ENCODE data around the gene WNT2B. TPM values are rescaled to one million over a fixed set of nuclear protein-coding genes. Genes with fewer than 3 reads are reported as not detected.

WNT2B gene
- total and polyA plus RNA-seq, 10 of the 15 experiments (the other 5 are each of a cell fraction or from before 2014, with no cell fraction given), result 0.02 to 1.1 (median 0.14) TPM

GRCh38 chr1:112538883-112539282, 30.1 kb downstream of the WNT2B start:
- Histone ChIP-seq H4K20me1 (ENCODE audit: control insufficient read depth, insufficient read depth) (no peaks in the 10 kb centered on the region), H3K36me3 (ENCODE audit: control insufficient read depth in 2 of 2, insufficient read depth in 2 of 2, low read length in 1 of 2) (no peaks in the 10 kb centered on the region), H3K4me1 (ENCODE audit: control insufficient read depth, insufficient read depth, low read length) (no peaks in the 10 kb centered on the region), H3K9ac (ENCODE audit: control insufficient read depth, insufficient read depth, low read length) (no peak overlapping the region), H3K27me3 (replicated peaks in 1 of 2; ENCODE audit: control insufficient read depth in 2 of 2, insufficient read depth in 2 of 2, low read length in 1 of 2) (no peaks in the 10 kb centered on the region), H2AFZ (ENCODE audit: control insufficient read depth, low read depth, low read length) (no peak overlapping the region), H3K4me3 (no peak overlapping the region), H3K4me2 (ENCODE audit: control insufficient read depth, insufficient read depth) (no peak overlapping the region), H3K79me2 (ENCODE audit: control insufficient read depth, insufficient read depth, low read length) (no peaks in the 10 kb centered on the region), H3K9me3 (replicated peaks; ENCODE audit: control insufficient read depth, insufficient read depth, low read length) (no peaks in the 10 kb centered on the region), H3K27ac (ENCODE audit: control insufficient read depth, insufficient read depth) (no peak overlapping the region)
- POLR2A ChIA-PET, result interaction anchor here (0.7 to 1.1 kb wide), 4 partner anchors 8 to 81 kb away, joined by 3 to 8 read pairs (median 4); no protein-coding TSS in a partner anchor
- no peak for ATAC-seq
- RAD21 ChIA-PET (ENCODE audit: unreplicated experiment), result no interaction called here
- in situ Hi-C loops (cut with MboI), result no loop called here
- no TSS peak for BruUV-seq (replicated peaks)
- CTCF ChIA-PET, result interaction anchor here (1.1 to 1.2 kb wide), 3 partner anchors 15 to 23 kb away, joined by 3 to 5 read pairs (median 3); no protein-coding TSS in a partner anchor
- WGBS (ENCODE audit: insufficient coverage, insufficient replicate concordance, low lambda C conversion rate, missing lambda C conversion rate), result 95% methylated on average over 3 of the region's 3 CpGs
- SMC1A ChIA-PET (ENCODE audit: uncharacterized antibody, unreplicated experiment), result interaction anchor here (0.9 to 1.8 kb wide), 3 partner anchors 16 to 65 kb away, joined by 3 to 7 read pairs (median 4); no protein-coding TSS in a partner anchor
- DNase-seq (ENCODE audit: low read depth, low spot score), result no peak
- intact Hi-C loops (cut with micrococcal nuclease; ENCODE audit: unreplicated experiment), result no loop called here
- TF ChIP-seq CEBPB (IDR thresholded peaks at IDR 0.05; ENCODE audit: borderline replicate concordance in 1 of 2, low read depth in 2 of 2, low read length in 2 of 2) (no peak), PAX8 (IDR thresholded peaks at IDR 0.05) (no peak), ZBTB33 (IDR thresholded peaks at IDR 0.05) (no peak), SREBF1 (IDR thresholded peaks at IDR 0.05; ENCODE audit: low read length) (no peak)
- FAIRE-seq, result no peak

GRCh38 chr1:112540226-112540794, 31.5 kb downstream of the WNT2B start:
- ChIA-PET SMC1A (ENCODE audit: uncharacterized antibody, unreplicated experiment) (interaction anchor here (1.3 to 1.8 kb wide), 2 partner anchors 17 to 30 kb away, joined by 3 to 7 read pairs; no protein-coding TSS in a partner anchor), POLR2A (no interaction called here), CTCF (interaction anchor here (0.6 to 1.2 kb wide), 3 partner anchors 9 to 163 kb away, joined by 3 to 5 read pairs (median 3); no protein-coding TSS in a partner anchor), RAD21 (ENCODE audit: unreplicated experiment) (no interaction called here)
- Histone ChIP-seq H4K20me1 (ENCODE audit: control insufficient read depth, insufficient read depth) (no peaks in the 10 kb centered on the region), H3K79me2 (ENCODE audit: control insufficient read depth, insufficient read depth, low read length) (no peaks in the 10 kb centered on the region), H3K36me3 (ENCODE audit: control insufficient read depth in 2 of 2, insufficient read depth in 2 of 2, low read length in 1 of 2) (no peaks in the 10 kb centered on the region), H3K9me3 (replicated peaks; ENCODE audit: control insufficient read depth, insufficient read depth, low read length) (no peaks in the 10 kb centered on the region), H3K4me1 (ENCODE audit: control insufficient read depth, insufficient read depth, low read length) (no peaks in the 10 kb centered on the region), H3K9ac (ENCODE audit: control insufficient read depth, insufficient read depth, low read length) (no peak overlapping the region), H3K27ac (ENCODE audit: control insufficient read depth, insufficient read depth) (no peak overlapping the region), H3K27me3 (replicated peaks in 1 of 2; ENCODE audit: control insufficient read depth in 2 of 2, insufficient read depth in 2 of 2, low read length in 1 of 2) (no peaks in the 10 kb centered on the region), H3K4me2 (ENCODE audit: control insufficient read depth, insufficient read depth) (no peak overlapping the region), H2AFZ (ENCODE audit: control insufficient read depth, low read depth, low read length) (no peak overlapping the region), H3K4me3 (no peak overlapping the region)
- DNase-seq (ENCODE audit: low read depth, low spot score) (no peak), FAIRE-seq (no peak), ATAC-seq (no peak)
- 79% methylated on average over 1 of the region's 1 CpG for WGBS (ENCODE audit: insufficient coverage, insufficient replicate concordance, low lambda C conversion rate, missing lambda C conversion rate)
- no TSS peak for BruUV-seq (replicated peaks)
- in situ Hi-C loops (cut with MboI), result no loop called here
- intact Hi-C loops (cut with micrococcal nuclease; ENCODE audit: unreplicated experiment), result no loop called here
- TF ChIP-seq RUNX3 (IDR thresholded peaks at IDR 0.05; ENCODE audit: low read length), result no peak
- TF ChIP-seq HDAC2 (IDR thresholded peaks at IDR 0.05), result no peak
- TF ChIP-seq SPI1 (IDR thresholded peaks at IDR 0.05; ENCODE audit: borderline replicate concordance, insufficient read depth, low read depth, low read length), result no peak
- TF ChIP-seq MEF2B (IDR thresholded peaks at IDR 0.05; ENCODE audit: partially characterized antibody, poor library complexity, severe bottlenecking), result no peak
